Stomach smooth muscle (tissue), 2 donors: Measurements from ENCODE around the gene STK17A.
"Not testable (repeated sequence)": the region's sequence is repeated elsewhere in the genome, so short reads cannot be mapped to it uniquely, and the experiment has no call there.

Experiments used
- H3K27ac ChIP-seq: one replicate; pipeline ENCODE4 v1.7.0; 2013; ENCODE audit warnings: mild to moderate bottlenecking, low read length, inconsistent platforms
- H3K27me3 ChIP-seq, 2 donors: one replicate each; pipeline ENCODE4 v1.7.0; 2013; ENCODE audit warnings: low read length in 2 of 2; ENCODE audit not compliant: insufficient read depth in 2 of 2, control insufficient read depth in 1 of 2
- H3K36me3 ChIP-seq, 2 donors: one replicate each; pipeline ENCODE4 v1.7.0; 2013; ENCODE audit warnings: low read length in 2 of 2; ENCODE audit not compliant: control insufficient read depth in 2 of 2, insufficient read depth in 2 of 2
- H3K4me1 ChIP-seq: one replicate; pipeline ENCODE4 v1.7.0; 2013; ENCODE audit warnings: low read length; ENCODE audit not compliant: control insufficient read depth, insufficient read depth
- H3K4me3 ChIP-seq, 2 donors: one replicate each; pipeline ENCODE4 v1.7.0; 2013; ENCODE audit warnings: low read length in 2 of 2
- H3K9ac ChIP-seq, 2 donors: one replicate each; pipeline ENCODE4 v1.7.0; 2013; ENCODE audit warnings: low read length in 2 of 2, mild to moderate bottlenecking in 1 of 2
- H3K9me3 ChIP-seq, 2 donors: one replicate each; pipeline ENCODE4 v1.7.0; 2013; ENCODE audit warnings: low read length in 2 of 2; ENCODE audit not compliant: control insufficient read depth in 2 of 2
- donor health status: healthy.
- donor health status: Pancreatic carcinoma.

STK17A gene

DNA sequence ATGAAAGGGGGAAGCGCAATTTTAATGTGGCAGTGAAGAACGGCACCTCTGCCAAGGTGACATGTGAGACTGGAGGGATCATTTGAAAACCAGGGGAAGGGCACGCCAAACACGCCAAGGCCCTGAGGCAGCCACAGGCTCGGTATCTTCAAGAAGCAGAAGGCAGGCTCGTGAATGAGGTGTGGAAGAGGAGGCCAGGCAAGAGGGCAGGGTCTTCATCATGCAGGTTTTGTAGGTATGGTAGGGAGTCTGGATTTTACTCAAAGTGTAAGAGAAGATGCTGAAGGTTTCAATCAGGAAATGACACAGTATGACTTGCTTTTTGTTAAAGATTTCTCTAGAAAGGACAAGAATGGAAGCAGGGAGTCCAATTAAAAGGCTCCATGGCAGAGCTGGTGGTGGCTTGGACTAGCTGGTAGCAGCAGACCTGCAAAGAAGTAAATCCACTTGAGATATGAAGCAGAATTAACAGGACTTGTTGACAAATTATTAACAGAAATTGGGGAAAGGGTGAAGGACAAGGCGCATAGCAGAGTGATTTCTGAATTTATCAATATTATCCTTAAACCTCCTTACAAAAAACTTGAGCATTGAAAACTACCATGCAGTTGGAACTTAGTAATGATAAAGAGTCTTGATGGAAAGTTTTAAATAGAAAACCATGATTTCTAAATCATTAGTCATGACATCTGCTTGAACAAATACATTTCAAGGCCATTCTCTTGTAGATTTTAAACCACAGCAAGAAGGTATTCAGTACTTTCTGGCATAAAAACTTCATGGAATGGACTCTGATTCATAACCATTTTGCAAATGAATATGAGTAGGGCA, 76.0 kb downstream of the STK17A start:
- no peak overlapping the region for H3K27ac ChIP-seq
- H3K4me3 ChIP-seq: no peak overlapping the region

DNA sequence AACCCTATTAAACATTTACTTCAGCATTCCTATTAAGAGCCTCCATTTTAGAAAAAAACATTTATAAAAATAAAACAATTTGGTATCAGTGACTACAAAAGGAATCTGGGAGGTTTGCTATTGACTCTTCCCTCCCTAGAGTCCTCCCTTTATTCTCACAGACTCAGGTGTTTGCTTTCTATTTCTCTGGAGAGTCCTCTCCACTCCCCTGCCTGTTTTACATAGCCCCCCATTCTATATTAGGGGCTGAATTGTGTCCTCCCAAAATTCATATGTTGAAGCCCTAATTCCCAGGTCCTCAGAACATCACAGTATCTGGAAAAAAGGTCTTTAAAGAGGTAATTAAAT, 76.6 kb downstream of the STK17A start:
- no peak overlapping the region for H3K4me3 ChIP-seq
- peaks cover 0 to 3% of the 10 kb centered on the region in 2 donors for H3K36me3 ChIP-seq
- no peaks in the 10 kb centered on the region for H3K4me1 ChIP-seq
- H3K27ac ChIP-seq: no peak overlapping the region
- H3K9me3 ChIP-seq: no peaks in the 10 kb centered on the region
- H3K9ac ChIP-seq: no peak overlapping the region
- no peaks in the 10 kb centered on the region for H3K27me3 ChIP-seq

More for the DNA sequence above, 76.0 kb downstream of the STK17A start:
- Histone ChIP-seq H3K4me1 (no peaks in the 10 kb centered on the region), H3K27me3 (no peaks in the 10 kb centered on the region), H3K9ac (no peak overlapping the region), H3K9me3 (no peaks in the 10 kb centered on the region), H3K36me3 (peaks cover 0 to 3% of the 10 kb centered on the region in 2 donors)

DNA sequence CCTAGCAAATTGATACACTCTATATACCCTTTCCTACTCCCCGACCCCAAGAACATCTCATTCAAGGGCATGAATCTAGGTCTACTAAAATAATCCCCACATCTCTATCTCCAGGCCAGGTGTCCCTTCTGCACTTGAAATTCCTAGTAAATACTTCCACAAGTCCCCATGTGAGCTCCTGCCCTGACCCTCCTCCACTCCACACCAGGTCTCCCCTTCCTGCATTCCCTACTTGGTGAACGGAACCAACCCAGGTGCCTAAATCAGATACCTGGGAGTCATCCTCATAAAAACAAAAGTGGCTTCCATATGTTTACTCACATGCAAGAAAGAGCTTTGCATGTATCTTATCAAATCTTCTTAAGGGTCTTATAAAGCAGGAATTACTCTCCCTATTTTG, 77.2 kb downstream of the STK17A start:
- no peaks in the 10 kb centered on the region for H3K4me1 ChIP-seq
- no peak overlapping the region for H3K9ac ChIP-seq
- no peaks in the 10 kb centered on the region for H3K27me3 ChIP-seq
- H3K9me3 ChIP-seq: no peaks in the 10 kb centered on the region
- no peak overlapping the region for H3K4me3 ChIP-seq
- H3K36me3 ChIP-seq: peaks cover 0 to 3% of the 10 kb centered on the region in 2 donors
- no peak overlapping the region for H3K27ac ChIP-seq

DNA sequence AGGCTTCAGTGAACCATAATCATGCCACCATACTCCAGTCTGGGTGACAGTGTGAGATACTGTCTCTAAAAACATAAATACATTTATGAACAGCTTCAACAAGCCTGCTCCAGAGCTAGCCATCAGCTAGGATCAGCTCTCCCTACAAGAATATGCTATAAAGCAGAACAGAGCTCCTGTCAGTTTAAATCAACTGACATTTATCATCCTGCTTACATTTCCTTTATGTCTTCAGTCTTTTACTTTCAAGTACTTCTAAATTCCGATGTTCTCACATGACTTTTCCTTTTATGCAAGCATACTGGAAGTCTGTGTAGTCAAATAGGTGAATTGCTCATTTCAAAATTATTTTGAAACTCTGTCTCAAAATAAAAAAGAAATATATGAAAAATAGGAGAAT, 81.8 kb downstream of the STK17A start:
- Histone ChIP-seq H3K36me3 (peaks cover 0 to 3% of the 10 kb centered on the region in 2 donors), H3K27ac (no peak overlapping the region), H3K27me3 (no peaks in the 10 kb centered on the region), H3K4me3 (no peak overlapping the region), H3K9me3 (no peaks in the 10 kb centered on the region), H3K9ac (no peak overlapping the region), H3K4me1 (no peaks in the 10 kb centered on the region)

DNA sequence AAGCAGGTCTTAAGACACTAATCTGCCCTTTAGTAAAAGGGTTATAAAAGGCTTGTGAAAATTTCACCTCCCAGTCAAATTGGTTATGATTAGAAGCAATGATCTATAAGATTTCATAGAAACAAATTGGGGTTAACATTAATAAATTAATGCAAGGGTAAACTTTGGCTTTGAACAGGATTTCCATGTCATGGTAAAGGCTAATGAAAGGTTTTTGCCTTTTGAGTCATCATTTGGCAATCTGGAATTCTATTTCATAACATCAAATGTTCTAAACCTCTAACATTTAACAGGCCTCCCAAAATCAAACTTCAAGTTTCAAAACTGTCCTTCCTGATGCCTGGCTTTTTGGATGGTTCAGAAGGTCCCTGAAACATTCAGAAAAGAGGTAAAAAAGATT, 84.0 kb downstream of the STK17A start:
- no peak overlapping the region for H3K27ac ChIP-seq
- H3K4me1 ChIP-seq: no peaks in the 10 kb centered on the region
- H3K36me3 ChIP-seq: peaks cover 0 to 3% of the 10 kb centered on the region in 2 donors
- H3K4me3 ChIP-seq: no peak overlapping the region
- no peaks in the 10 kb centered on the region for H3K27me3 ChIP-seq
- no peaks in the 10 kb centered on the region for H3K9me3 ChIP-seq
- no peak overlapping the region for H3K9ac ChIP-seq

DNA sequence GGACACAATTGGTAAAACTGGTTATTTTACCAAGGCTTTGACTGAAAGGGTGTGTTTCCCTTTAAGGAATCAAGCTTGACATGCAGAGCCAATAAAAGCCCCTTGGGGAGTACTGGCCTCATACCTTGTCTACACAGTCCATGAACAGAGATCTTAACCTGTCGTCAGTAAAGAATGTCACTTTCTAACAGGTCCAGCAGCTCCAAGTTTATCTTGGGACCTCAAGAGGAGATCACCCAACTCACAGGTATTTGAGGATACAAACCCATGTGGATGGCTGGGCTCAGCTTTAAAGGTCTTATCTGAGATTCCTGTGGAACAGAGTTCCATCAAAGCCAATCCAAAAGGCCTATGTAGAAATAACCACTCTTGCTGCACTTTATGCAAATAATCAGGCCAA, 85.1 kb downstream of the STK17A start:
- H3K4me1 ChIP-seq: no peaks in the 10 kb centered on the region
- no peaks in the 10 kb centered on the region for H3K36me3 ChIP-seq
- no peaks in the 10 kb centered on the region for H3K9me3 ChIP-seq
- no peak overlapping the region for H3K4me3 ChIP-seq
- H3K27me3 ChIP-seq: no peaks in the 10 kb centered on the region
- H3K9ac ChIP-seq: no peak overlapping the region
- no peak overlapping the region for H3K27ac ChIP-seq

DNA sequence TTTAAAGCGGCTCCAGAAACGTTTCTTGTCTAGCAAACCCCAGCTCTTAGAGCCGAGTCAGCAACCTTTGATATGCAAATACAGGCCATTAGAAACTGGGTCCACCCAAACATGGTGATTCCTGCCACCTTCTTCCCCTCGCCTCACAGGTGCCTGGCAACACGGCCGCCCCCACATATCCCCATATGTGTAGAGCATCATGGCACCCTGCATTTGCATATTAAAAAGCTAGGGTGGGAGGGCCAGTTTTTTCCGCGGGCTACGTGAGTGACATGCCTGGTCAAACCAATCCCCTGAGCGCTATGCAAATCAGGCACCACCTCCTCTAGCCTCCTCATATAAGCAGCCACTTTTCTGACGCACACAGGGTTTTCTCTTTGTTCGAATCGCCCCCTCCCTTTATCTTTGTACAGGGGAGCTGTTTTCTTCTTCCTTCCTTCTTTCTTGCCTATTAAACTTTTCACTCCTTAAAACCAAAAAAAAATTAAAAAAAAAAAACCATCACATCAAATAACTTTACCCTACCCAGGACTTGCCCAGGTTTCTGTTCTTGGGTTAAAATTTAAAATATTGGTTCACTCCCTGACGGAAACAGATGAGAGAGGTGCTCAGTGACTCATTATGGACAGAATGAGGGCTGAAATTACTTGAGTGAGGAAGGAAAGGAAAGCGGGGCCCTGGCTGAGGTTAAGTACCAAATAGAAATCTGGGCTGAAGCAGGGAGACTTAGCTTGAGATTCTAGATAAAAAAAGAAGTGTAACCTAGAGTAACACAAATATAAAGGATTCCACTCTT, 86.6 kb downstream of the STK17A start:
- Histone ChIP-seq H3K4me3 (no peak overlapping the region), H3K36me3 (no peaks in the 10 kb centered on the region), H3K9ac (no peak overlapping the region), H3K27me3 (no peaks in the 10 kb centered on the region), H3K9me3 (no peaks in the 10 kb centered on the region), H3K27ac (no peak overlapping the region), H3K4me1 (no peaks in the 10 kb centered on the region)

DNA sequence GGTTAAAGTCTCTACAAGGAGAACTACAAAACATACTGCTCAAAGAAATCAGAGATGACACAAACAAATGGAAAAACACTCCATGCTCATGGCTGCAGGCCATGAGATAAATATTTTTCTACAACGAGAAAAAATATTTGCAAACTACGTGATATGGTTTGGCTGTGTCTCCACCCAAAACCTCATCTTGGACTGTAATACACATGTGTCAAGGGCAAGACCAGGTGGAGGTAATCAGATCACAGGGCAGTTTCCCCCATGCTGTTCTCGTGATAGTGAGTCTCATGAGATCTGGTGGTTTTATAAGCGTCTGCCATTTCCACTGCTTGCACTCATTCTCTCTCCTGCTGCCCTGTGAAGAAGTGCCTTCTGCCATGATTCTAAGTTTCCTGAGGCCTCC, 88.6 kb downstream of the STK17A start:
- no peak overlapping the region for H3K4me3 ChIP-seq
- H3K9me3 ChIP-seq: no peaks in the 10 kb centered on the region
- no peaks in the 10 kb centered on the region for H3K36me3 ChIP-seq
- H3K9ac ChIP-seq: no peak overlapping the region
- no peaks in the 10 kb centered on the region for H3K4me1 ChIP-seq
- H3K27me3 ChIP-seq: no peaks in the 10 kb centered on the region
- no peak overlapping the region for H3K27ac ChIP-seq

DNA sequence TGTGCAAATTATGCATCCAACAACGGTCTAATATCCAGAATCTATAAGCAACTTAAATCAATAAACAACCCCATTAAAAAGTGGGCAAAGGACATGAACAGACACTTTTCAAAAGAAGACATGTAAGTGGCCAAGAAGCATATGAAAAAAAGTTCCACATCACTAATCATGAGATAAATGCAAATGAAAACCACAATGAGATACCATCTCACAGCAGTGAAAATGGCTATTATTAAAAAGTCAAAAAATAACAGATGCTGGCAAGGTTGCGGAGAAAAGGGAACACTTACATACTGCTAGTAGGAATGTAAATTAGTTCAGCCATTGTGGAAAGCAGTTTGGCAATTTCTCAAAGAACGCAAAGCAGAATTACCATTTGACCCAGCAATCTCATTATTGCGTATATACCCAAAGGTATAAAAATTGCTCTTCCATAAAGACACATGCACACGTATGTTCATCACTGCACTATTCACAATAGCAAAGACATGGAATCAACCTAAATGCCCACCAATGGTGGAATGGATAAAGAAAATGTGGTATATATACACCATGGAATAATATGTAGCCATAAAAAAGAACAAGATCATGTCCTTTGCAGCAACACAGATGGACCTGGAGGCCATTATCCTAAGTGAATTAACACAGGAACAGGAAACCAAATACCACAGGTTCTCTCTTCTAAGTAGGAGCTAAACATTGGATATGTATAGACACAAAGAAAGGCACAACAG, 90.5 kb downstream of the STK17A start:
- not testable (repeated sequence) for H3K4me1 ChIP-seq, H3K36me3 ChIP-seq, H3K9ac ChIP-seq, H3K27ac ChIP-seq, H3K4me3 ChIP-seq, H3K9me3 ChIP-seq, H3K27me3 ChIP-seq

DNA sequence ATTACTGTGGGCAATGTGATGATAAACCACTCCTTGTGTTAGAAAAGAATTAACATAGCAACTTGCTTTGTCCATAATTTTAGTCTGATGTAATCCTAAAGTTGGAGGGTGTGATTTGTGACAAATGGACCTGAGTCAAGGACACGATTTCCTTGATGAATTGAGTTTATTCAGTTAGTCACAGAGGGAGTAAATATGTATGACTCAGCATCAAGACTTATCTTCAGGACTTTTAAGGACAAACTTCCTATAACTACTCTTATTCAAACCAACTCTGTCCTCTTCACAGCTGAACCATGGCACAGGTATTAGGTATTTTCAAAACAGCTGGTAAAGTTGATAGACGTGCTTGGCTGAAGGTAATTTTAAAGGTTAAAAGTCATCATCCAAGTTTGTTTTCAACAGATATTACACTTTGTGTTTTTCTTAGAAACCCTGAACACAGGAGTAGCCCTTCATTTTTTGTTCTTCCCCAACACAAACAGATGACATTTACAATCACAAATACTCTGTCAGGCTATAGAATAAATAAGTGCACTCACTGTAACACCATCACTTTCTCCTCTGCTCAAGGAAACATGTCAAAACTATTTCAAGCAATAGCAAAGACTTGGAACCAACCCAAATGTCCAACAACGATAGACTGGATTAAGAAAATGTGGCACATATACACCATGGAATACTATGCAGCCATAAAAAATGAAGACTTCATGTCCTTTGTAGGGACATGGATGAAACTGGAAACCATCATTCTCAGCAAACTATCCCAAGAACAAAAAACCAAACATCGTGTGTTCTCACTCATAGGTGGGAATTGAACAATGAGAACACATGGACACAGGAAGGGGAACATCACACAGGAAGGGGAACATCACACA, 91.9 kb downstream of the STK17A start:
- Histone ChIP-seq H3K4me3 (no peak overlapping the region), H3K27me3 (no peaks in the 10 kb centered on the region), H3K9ac (no peak overlapping the region), H3K9me3 (no peaks in the 10 kb centered on the region), H3K4me1 (no peaks in the 10 kb centered on the region), H3K27ac (no peak overlapping the region), H3K36me3 (no peaks in the 10 kb centered on the region)
